ENCODE measurements around the gene ALDH1L1. TPM values are rescaled to one million over a fixed set of nuclear protein-coding genes. Genes with fewer than 3 reads are reported as not detected.

ALDH1L1 gene
- total RNA-seq, 1 experiment from 2014 or later: 1.2 TPM

GRCh38 chr3:126212620-126213378 is 32.4 kb upstream of the ALDH1L1 start:
- ATAC-seq (peak; percentile 83), DNase-seq (ENCODE audit: low spot score) (peak; percentile 84)
- peaks cover 21% of the 10 kb centered on the region for H3K4me1 Mint-ChIP-seq
- POLR2A ChIA-PET: interaction anchor here (0.7 to 1.2 kb wide), 2 partner anchors 32 to 218 kb away, joined by 3 read pairs; partner anchors contain the start of gene ALDH1L1
- no peaks in the 10 kb centered on the region for H3K36me3 Mint-ChIP-seq
- peak overlapping the region; percentile 84 for H3K4me3 Mint-ChIP-seq
- CTCF ChIA-PET: interaction anchor here (0.6 to 2.3 kb wide), 26 partner anchors 8 to 263 kb away, joined by 3 to 43 read pairs (median 4); partner anchors contain the start of genes ALDH1L1 and ZXDC
- H3K27me3 Mint-ChIP-seq (ENCODE audit: low read depth): peaks cover 61% of the 10 kb centered on the region
- H3K27ac Mint-ChIP-seq: peak overlapping the region; percentile 91; the same call in 1 of the 2 replicates
- peaks cover 11% of the 10 kb centered on the region for H3K9me3 Mint-ChIP-seq
- TF ChIP-seq PREB (CRISPR knock-in tag; IDR thresholded peaks at IDR 0.05; ENCODE audit: borderline replicate concordance) (no peak), CREM (CRISPR knock-in tag; IDR thresholded peaks at IDR 0.05) (no peak), ZBTB43 (CRISPR knock-in tag; IDR thresholded peaks at IDR 0.05) (no peak), ZNF416 (CRISPR knock-in tag; IDR thresholded peaks at IDR 0.05) (no peak), NFE2L1 (CRISPR knock-in tag; IDR thresholded peaks at IDR 0.05) (no peak), PRRX2 (CRISPR knock-in tag; IDR thresholded peaks at IDR 0.05) (no peak), FOXP1 (CRISPR knock-in tag; IDR thresholded peaks at IDR 0.05; ENCODE audit: borderline replicate concordance) (peak; percentile 20; the same call in 1 of the 2 replicates), ZNF263 (CRISPR knock-in tag; IDR thresholded peaks at IDR 0.05; ENCODE audit: low read depth) (no peak), ETV6 (CRISPR knock-in tag; IDR thresholded peaks at IDR 0.05) (peak; percentile 77), AFF4 (CRISPR knock-in tag; IDR thresholded peaks at IDR 0.05; ENCODE audit: borderline replicate concordance) (no peak), TEAD1 (CRISPR knock-in tag; IDR thresholded peaks at IDR 0.05) (0 out of 2 replicates have a peak, but pooled peaks have one; percentile 10), ELF4 (CRISPR knock-in tag; IDR thresholded peaks at IDR 0.05; ENCODE audit: low read depth) (no peak), EMX1 (CRISPR knock-in tag; IDR thresholded peaks at IDR 0.05) (no peak), E2F5 (CRISPR knock-in tag; IDR thresholded peaks at IDR 0.05) (0 out of 2 replicates have a peak, but pooled peaks have one; percentile 22), GTF2I (CRISPR knock-in tag; conservative IDR thresholded peaks at IDR 0.05) (no peak), CDX4 (CRISPR knock-in tag; IDR thresholded peaks at IDR 0.05; ENCODE audit: borderline replicate concordance) (no peak), ZNF512 (CRISPR knock-in tag; IDR thresholded peaks at IDR 0.05; ENCODE audit: borderline replicate concordance) (peak; percentile 100), ZNF425 (CRISPR knock-in tag; conservative IDR thresholded peaks at IDR 0.05) (no peak), HMGXB4 (CRISPR knock-in tag; IDR thresholded peaks at IDR 0.05) (peak; percentile 92), FOXK1 (CRISPR knock-in tag; IDR thresholded peaks at IDR 0.05) (peak; percentile 25; the same call in 1 of the 2 replicates), IRF1 (CRISPR knock-in tag; IDR thresholded peaks at IDR 0.05) (0 out of 2 replicates have a peak, but pooled peaks have one; percentile 11), NFATC4 (CRISPR knock-in tag; IDR thresholded peaks at IDR 0.05) (no peak)
